Renal cortex interstitium (tissue), 11 donors: Measurements from ENCODE around the gene GUCY1B1. TPM values are rescaled to one million over a fixed set of nuclear protein-coding genes. Genes with fewer than 3 reads are reported as not detected.

ENCODE experiments used
- DNase-seq, 11 donors: peaks; one replicate each; pipeline ENCODE4 v3.0.0-alpha.2; 2013; ENCODE audit warnings: low read depth in 9 of 11, low spot score in 4 of 11; ENCODE audit errors: extremely low read depth in 1 of 11
- polyA plus RNA-seq, 3 donors: library from polyadenylated mRNA; unstranded; fragments of 120-200 nt; gene quantifications; one replicate each; pipeline ENCODE4 v1.2.1, GENCODE V29; 2013; ENCODE audit not compliant: insufficient read length in 3 of 3

The GUCY1B1 gene
- polyA plus RNA-seq, 3 donors = 60.1 to 71.1 (median 66.3) TPM

DNA sequence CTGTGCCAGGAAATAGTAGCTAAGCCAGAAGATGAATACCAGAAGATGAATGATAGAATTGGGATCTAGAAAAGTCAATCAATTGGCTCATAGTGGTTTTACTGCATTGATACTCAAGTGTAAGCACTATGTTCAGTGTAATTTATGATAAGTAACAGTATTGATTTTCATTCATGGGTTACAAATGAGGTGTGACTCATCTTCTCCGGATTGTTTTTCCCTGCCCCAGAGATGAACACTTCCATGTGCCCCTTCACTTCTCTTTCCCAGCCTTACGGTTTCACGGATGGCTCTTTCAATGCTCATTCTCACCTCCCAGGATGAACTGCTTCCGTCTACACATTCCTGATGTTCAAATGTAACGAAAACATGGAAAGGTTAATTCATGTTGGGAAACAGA lies 9.8 kb upstream of the GUCY1B1 start:
- no peak for DNase-seq

DNA sequence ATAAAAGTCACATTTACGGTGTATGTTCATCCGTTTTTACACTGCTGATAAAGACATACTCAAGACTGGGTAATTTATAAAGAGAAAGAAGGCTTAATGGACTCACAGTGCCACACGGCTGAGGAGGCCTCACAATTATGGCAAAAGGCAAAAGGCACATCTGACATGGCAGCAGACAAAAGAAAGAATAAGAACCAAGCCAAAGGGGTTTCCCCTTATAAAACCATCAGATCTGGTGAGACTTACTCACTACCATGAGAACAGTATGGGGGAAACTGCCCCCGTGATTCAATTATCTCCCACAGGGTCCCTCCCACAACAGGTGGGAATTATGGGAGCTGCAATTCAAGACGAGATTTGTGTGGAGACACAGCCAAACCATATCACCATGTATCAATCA lies 7.3 kb upstream of the GUCY1B1 start:
- no peak for DNase-seq

DNA sequence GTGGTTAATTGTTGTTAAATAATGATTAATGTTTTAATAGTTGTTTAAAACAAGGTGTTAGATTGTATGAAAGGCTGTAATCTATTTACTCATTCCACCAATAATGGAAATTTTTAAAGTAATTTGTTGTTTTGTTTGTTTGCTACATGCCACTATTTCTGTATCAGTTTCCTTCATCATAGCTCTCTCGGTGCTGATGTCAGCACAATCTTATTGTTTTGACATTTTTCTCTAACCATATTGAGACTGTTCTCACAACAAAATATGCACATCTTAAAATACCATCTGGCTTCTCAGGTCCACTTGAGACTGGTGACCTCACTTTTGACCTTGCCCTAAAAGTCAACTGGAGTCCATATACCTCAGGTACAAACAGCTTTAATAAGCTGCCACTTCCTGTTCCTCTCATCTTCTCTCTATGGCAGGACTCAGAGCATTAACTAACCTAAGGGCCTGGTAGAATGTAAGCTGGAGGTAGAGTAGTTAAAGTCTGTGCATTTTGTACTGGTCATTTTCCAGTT lies 1.0 kb upstream of the GUCY1B1 start:
- DNase-seq = no peak

DNA sequence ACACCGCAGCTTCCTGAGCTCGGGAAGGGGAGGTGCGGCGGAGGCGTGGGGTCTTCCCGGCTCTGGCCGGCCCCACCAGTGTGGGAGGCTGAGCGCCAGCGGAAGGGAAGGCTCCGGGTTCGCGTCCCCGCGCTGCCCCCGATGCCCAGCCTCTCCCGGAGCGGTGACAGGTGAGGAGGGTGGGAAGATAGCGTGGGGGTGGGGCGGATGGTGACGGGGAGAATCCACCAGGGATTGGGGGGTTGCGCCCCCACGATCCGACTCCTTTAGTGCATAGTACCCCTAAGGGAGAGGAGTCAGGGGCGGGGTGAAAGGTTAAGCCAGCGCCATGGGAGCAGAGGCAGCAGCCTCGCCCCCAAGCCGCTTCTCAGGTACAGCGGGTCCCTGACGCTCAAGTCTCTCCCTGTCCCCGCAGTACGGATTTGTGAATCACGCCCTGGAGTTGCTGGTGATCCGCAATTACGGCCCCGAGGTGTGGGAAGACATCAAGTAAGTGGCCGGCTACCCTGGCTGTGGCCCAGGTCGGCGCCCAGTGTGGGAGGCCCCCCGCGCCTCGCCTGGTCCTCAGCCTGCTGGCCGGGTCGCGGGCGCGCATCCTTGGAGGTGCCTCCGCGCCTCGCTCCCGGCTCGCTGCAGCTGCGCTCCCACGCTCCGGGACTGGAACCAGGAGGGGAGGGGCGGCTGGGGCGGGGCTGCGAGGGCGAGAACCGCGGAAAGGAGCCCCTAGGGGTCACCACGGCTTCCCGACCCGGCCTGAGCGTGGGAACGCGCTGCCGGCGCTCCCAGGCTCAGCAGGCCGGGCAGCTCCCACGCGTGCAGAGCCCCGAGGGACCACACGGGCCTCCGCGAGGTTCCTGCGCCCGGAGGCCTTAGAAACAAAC lies 791 bp downstream of the GUCY1B1 start:
- peak in 3 of 11 donors; percentile 44 to 53 (median 45) for DNase-seq

DNA sequence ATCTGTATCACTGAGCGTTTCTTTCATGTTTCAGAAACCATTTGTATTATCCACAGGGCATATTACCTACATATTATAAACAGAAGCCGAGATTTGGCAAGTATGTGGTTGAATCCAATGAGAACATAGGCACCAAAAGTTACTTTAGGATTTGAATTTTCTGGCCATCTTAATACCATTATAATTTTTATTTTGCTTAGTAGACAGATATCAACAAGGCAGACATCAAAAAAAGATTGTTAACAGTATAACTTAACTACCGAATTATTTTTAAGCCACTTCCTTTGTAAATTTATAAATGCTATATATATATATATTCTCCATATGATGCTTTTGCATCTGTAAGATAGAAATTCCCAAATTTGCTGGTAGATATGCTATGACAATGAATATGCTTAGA lies 2.2 kb downstream of the GUCY1B1 start:
- no peak for DNase-seq

DNA sequence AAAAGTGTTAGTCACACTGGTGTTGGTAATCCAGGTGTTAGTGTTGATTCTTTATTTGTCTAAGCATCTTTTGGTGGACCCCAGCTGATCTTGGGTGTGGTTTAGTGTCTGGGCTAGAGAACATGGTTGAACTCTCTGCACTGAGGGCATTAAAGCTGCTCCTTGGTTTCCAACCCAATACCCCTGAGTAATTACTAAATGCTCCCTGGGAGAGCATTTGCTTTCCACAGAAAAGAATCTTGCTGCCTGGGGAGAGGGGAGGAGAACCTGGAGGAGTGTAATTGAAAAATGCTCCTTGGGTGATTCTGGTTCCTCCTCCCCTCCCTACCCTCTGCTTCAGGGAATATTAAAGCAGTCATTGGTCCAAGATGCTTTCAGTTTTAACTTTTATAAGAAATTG lies 3.1 kb downstream of the GUCY1B1 start:
- DNase-seq = no peak

DNA sequence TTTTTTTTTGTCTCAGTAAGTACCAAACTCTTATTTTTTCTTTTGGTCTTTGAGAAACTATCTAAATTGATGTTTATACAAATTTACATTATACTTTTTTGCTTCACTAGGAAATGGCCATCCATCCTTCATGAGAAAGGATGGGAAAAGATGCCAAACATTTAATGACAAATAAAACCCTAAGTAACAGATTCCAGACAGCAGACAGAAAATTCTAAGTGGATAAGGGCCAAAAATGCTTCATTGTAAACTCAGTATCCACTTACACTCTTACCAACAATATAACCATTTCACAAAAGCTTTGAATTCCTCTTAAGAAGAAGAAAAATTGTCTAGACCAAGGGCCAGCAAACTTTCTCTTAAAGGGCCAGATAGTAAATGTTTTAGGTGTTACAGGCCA lies 3.5 kb downstream of the GUCY1B1 start:
- DNase-seq = no peak

DNA sequence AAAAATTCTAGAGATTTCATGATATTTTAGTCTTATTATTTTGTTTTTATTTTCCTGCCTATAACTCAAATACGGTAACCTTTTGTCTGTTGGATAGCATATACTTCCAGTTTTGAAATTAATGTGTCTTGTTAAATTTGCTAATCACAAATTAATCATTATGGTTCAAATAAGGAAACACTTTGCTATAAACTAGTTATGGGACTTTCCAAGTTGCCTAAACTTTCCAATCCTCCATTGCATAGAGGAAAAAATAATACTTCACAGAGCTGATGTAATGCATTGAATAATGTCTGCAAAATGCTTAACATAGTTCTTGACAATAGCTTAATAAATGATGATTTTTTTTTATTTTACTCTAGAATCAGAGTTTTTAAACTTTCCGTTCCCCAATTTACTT lies 4.7 kb downstream of the GUCY1B1 start:
- no peak for DNase-seq

DNA sequence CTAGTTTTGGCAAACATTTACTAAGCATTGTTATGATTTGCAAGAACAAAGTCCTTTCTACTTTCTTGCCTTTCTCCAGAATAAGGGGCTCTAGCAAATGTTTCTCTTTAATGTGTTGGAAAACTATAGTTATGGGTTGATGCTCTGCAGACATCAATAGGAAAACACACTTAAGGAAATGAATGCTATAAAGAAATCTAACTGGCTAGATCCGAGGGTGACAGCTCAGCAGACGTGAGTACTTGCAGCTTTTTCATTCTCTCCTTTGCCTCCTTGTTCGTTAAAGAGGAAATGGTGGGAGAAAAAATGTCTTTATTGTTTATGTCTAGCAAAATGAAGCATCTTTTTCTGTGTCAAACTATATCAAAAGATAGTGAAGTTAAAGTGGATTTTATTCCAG lies 6.3 kb downstream of the GUCY1B1 start:
- no peak for DNase-seq

DNA sequence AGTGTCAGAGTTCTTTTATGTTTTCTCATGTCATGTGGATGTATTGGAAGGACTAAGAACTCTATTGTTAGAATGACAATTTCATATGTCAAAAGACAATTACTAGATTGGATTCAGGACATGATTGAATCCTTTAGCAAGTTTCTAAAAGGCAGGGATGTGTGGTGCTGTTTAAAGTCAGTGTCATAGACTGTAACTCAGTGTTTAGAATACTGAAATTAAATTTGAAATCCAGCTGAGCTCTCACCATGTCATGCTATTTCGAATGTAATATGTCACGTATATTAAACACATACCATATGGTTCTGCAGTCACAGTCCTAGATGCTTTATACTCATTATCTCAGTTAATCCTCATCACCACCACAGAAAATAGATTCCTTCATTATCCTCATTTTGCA lies 7.8 kb downstream of the GUCY1B1 start:
- no peak for DNase-seq

DNA sequence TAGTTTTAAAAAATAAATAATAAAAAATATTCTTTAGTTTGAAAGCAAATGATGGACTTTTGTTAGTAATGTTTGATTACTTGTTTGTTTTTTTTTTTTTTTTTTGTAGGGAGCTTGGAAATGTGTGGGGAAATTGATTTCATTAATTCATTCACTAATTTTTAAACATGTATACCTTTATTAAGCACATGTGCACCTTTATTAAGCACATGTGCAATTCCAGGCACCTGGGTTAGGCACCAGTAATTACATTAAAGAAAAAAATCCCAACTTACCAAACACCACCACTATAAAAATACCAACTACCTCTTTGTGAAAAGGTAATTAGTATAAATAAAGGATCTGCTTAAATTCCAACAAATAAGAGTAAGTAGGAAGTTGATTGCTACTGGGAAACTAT lies 9.5 kb downstream of the GUCY1B1 start:
- DNase-seq = no peak

DNA sequence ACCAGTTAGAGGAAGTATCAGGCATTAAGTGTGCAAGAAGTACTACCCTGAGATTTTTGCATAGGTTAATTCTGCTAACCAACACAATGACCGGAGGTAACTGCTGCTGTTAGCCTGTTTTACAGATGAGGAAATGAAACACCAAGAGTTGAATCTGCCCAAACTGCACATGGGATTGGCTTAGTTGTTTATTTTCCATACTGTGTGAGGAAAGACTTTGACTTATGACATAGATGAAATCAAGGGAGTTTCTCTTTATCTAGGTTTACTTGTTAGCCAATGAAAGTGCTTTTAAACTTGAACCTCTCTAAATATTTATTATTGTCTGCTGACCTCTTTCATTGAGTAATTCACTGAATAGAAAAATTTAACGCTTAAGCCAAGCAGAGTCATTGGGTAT lies 10.3 kb downstream of the GUCY1B1 start:
- DNase-seq = no peak

DNA sequence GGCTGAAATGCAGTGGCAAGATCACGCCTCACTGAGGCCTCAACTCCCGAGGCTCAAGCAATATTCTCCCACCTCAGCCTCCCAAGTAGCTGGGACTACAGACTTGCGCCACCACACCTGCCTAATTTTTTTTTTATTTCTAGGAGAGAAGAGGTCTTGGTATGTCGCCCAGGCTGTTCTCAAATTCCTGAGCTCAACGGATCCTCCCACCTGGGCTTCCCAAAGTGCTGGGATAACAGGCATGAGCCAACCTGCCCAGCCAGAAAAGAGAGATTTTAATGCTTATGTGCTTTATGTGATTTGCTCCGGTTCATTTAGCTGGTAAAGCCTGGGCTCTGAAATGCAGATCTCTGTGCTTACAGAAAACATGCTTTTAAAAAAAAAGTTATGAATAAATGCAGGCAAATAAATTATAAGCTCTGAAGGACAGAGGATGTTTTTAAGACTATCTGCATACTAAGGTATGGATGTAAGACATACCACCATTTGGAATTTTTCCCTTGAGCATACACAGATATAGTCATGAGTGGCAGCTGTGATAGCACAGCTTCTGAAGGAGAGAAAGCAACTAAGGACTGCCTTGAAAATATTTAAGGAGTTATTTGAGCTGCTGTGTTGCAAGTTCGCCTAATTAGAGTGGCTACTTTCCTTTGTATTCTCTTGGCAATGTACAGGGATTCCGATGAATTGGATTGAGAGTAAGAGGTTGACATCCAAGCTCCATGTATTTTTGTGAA lies 13.8 kb downstream of the GUCY1B1 start:
- DNase-seq = no peak

DNA sequence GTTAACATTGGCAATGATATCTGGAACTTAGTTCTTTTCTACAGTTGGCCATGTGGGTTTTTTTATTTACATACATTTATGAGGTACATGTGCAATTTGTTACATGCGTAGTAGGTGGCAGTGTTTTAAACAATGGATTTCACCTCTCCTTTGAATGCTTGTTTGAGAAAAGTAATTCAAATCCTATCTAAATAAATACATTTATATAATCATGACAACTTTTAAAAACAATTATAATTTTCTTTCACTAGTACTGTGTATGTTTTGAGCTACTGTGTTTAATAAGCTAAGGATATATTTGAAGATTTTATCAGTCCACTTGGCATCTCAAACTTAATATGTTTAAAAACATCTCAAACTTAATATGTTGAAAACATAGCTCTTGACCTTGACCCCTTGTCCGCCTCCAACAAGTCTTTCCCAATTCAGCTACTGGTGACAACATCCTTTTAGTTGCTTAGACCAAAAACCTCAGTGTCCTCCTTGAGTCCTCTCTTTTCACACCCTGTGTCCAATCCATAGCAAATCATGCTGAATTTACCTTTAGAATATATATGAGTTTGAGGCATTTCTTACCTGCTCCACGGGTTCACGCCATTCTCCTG lies 14.5 kb downstream of the GUCY1B1 start:
- DNase-seq = no peak

DNA sequence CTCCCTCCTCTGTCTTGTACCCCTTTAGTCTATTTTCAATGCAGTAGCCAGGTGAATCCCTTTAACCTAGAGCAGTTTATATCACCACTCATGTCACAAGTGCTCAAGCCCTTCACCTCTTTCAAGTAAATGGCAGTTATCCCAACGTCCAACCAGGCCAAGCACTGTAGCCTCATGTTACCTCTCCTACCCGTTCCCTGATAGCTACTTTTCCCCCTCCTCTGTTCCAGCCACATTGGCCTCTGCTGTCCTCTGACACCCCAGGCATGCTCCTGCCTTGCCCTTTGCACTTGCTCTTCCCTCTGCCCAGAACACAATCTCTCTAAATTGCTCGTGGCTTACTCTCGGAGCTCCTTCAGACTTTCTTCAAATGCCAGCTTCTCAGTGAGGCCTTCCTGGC lies 15.2 kb downstream of the GUCY1B1 start:
- DNase-seq = no peak

DNA sequence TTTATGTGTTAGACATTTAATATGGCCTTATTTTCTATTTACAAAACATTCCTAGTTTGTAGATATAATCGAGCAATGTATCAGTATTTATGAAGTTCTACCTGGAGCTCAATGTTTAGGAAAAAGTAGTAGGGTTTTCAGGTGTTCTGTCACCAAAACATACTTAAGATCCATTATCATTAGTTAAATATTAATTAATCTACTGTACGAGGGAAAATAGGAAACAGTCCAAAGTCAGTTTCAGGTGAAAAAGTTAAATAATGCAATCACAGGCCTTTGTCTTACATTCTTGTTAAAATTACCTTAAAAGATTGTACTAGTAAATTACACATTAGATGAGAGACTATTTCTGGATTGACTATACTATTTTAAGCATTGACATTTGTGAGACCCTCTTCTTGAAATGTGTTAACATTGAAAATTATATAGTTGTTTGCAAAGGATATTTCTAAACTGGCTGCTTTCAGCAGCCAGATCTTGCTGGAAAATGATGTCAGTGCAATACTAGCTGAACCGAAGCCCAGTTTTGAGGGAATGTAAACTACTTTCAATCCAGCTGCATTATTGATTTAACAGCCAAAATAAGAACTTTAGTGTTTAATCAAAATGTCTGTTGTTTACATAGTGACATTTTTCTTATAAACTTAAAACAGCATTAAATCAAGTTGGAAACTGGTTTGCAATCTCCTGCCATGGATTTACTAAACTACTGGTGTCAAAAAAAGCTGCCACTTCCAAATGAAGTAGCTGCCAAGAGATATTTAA lies 19.3 kb downstream of the GUCY1B1 start:
- peak in 4 of 11 donors; percentile 28 to 63 (median 50) for DNase-seq

DNA sequence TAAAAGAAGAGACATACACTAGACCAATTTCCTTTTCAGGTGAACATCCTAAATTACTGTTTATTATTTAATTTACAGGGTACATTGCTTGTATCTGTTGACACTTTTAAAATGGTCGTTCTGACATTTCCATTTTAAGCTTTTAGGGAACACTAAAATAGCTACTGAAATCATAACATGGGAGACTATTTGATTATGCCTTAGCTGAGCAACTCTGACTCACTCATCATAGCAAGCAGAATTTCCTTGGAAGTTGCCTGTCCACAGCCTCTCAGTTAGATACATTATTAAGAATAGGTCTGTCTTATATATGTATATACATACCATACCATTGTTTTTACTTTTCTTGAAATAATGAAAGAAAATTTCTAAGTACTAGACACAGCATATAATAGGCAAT lies 22.0 kb downstream of the GUCY1B1 start:
- no peak for DNase-seq

DNA sequence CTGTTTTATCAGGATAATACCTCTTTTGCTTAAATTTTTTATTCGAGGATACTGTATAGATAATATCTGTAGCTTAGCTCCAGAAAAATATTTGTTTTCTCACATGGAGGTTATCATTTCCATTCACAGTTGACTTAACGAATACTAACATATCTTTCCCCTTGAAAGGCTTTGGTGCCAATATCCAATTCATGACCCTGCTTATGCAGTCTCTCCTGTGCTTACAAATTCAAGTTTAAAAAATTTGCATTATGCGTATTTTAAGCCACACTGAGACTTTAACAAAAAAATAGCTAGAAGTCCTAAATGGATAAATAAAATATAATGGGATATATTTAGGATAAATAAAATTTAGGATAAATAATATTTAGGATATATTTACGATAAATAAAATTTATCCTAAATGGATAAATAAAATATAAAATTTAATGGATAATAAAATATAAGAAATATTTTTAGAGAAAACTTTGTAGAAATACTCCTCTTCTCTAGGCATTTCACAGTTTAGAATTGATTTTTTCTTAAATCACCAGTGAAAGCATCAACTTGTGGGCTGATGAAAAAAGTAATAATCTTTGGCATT lies 22.5 kb downstream of the GUCY1B1 start:
- no peak for DNase-seq

DNA sequence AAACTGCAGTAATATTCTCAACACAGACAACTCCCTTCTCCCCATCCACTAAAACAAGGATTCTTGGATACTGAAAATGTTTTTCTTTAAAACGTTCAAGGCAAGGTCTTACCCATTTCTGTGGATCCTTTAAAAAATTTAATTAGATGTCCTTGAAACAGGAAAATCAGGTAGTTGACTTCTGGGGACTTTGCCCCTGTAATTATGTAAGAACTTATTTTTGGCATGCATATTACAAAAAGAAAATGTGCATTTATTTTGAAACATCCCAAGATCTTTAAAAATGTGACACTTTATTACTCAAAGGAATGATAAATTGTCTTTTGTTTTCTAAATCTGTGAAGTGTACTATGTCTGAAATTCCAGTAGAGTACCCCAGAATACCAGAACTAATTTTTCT lies 25.8 kb downstream of the GUCY1B1 start:
- DNase-seq = no peak
